ENCODE measurements around the gene PRR18.

GRCh38 chr6:166269301-166270039, 38.7 kb downstream of the PRR18 start:
- TF ChIP-seq POLR2A (IDR thresholded peaks at IDR 0.05; ENCODE audit: borderline replicate concordance, extremely low read depth, insufficient read depth, insufficient read length), result no peak
- no peak for TF ChIP-seq CTCF (IDR thresholded peaks at IDR 0.05 in 2 of 3, conservative IDR thresholded peaks at IDR 0.05 in 1 of 3; ENCODE audit: borderline replicate concordance in 1 of 3, insufficient read depth in 1 of 3, low read depth in 2 of 3, low read length in 2 of 3)
- TF ChIP-seq SRF (IDR thresholded peaks at IDR 0.05; ENCODE audit: low read depth), result no peak
- TF ChIP-seq TCF7L2 (IDR thresholded peaks at IDR 0.05; ENCODE audit: borderline replicate concordance, extremely low read depth, insufficient read depth, insufficient read length), result no peak
- TF ChIP-seq POLR2AphosphoS5 (IDR thresholded peaks at IDR 0.05; ENCODE audit: low read depth, low read length), result no peak
- no peak for TF ChIP-seq JUND (IDR thresholded peaks at IDR 0.05)
- no peak for TF ChIP-seq SP1 (IDR thresholded peaks at IDR 0.05; ENCODE audit: low read depth)
- TF ChIP-seq ZFX (IDR thresholded peaks at IDR 0.05), result no peak
- TF ChIP-seq EZH2 (IDR thresholded peaks at IDR 0.05), result no peak
- no peak for TF ChIP-seq ZNF274 (IDR thresholded peaks at IDR 0.05; ENCODE audit: low read depth, low read length)
- no peak for TF ChIP-seq FOSL1 (IDR thresholded peaks at IDR 0.05; ENCODE audit: low read depth)
